SK-N-SH (cell line): ENCODE results near the gene ARID4B. TPM values are rescaled to one million over a fixed set of nuclear protein-coding genes. Genes with fewer than 3 reads are reported as not detected.

Experiments used
- CTCF ChIA-PET: fragments of 300-600, 350-600 bp; formaldehyde crosslinking; extraction: SDS; loops from one replicate; lab custom pipeline; 2021; lab: Yijun Ruan, JAX
- POLR2A ChIA-PET: fragments of 350-600 bp; sonication (Branson Sonifier 250); formaldehyde crosslinking; extraction: SDS; loops from one replicate; lab custom pipeline; 2020; ENCODE audit warnings: antibody characterized with exemption, inconsistent platforms; lab: Yijun Ruan, JAX
- DNase-seq: peaks from one replicate; pipeline ENCODE4 v3.0.0; 2012
- H2AFZ ChIP-seq: fragments of 200-600 bp; sonication (generic); 2 replicates; pipeline ENCODE4 v1.8.1; 2016; ENCODE audit warnings: antibody characterized with exemption, mild to moderate bottlenecking, low read depth
- H3F3A ChIP-seq: fragments of 200-600 bp; sonication (generic); replicated peaks from 2 replicates; pipeline ENCODE3; 2016; ENCODE audit warnings: antibody characterized with exemption, mild to moderate bottlenecking; ENCODE audit not compliant: insufficient read depth
- H3K27ac ChIP-seq, 2 experiments: fragments of 200-500 bp in 1 of 2; fragments of 200-600 bp in 1 of 2; sonication (Bioruptor generic) in 1 of 2; sonication (generic), shearing (Covaris generic) in 1 of 2; 2 replicates each; pipeline versions ENCODE4 v1.5.1 to v1.6.1; 2014 to 2016; ENCODE audit warnings: low read depth in 2 of 2, inconsistent platforms in 1 of 2, low read length in 1 of 2, mild to moderate bottlenecking in 1 of 2, mixed read lengths in 1 of 2
- H3K27me3 ChIP-seq: fragments of 200-600 bp; sonication (generic), shearing (Covaris generic); 2 replicates; pipeline ENCODE4 v1.6.1; 2016; ENCODE audit warnings: mixed run types; ENCODE audit not compliant: insufficient read depth
- H3K36me3 ChIP-seq, 2 experiments: fragments of 200-500 bp in 1 of 2; fragments of 200-600 bp in 1 of 2; sonication (Bioruptor generic) in 1 of 2; sonication (generic) in 1 of 2; replicated peaks in 1 of 2; 2 replicates each; pipeline versions ENCODE3 to v1.5.1; 2014 to 2016; ENCODE audit warnings: low read length in 1 of 2, mild to moderate bottlenecking in 1 of 2; ENCODE audit not compliant: insufficient read depth in 2 of 2, control insufficient read depth in 1 of 2
- H3K4me1 ChIP-seq, 2 experiments: fragments of 200-500 bp in 1 of 2; fragments of 200-600 bp in 1 of 2; sonication (Bioruptor generic) in 1 of 2; sonication (generic), shearing (Covaris generic) in 1 of 2; 2 replicates each; pipeline versions ENCODE4 v1.5.1 to v1.6.1; 2014 to 2016; ENCODE audit warnings: low read depth in 1 of 2, low read length in 1 of 2, mixed run types in 1 of 2; ENCODE audit not compliant: insufficient read depth in 2 of 2, control insufficient read depth in 1 of 2
- H3K4me2 ChIP-seq: fragments of 200-600 bp; sonication (generic), shearing (Covaris generic); 2 replicates; pipeline ENCODE4 v1.6.1; 2017; ENCODE audit warnings: mixed run types
- H3K4me3 ChIP-seq, 2 experiments: fragments of 200-500 bp in 1 of 2; fragments of 200-600 bp in 1 of 2; sonication (Bioruptor generic) in 1 of 2; sonication (generic), shearing (Covaris generic) in 1 of 2; 2 replicates each; pipeline versions ENCODE4 v1.5.1 to v1.8.1; 2014 to 2016; ENCODE audit warnings: low read depth in 2 of 2, inconsistent platforms in 1 of 2, low read length in 1 of 2, mild to moderate bottlenecking in 1 of 2, mixed read lengths in 1 of 2, moderate library complexity in 1 of 2
- H3K79me2 ChIP-seq: fragments of 200-600 bp; sonication (generic); 2 replicates; pipeline ENCODE4 v1.8.1; 2017; ENCODE audit warnings: mild to moderate bottlenecking; ENCODE audit not compliant: insufficient read depth
- H3K9ac ChIP-seq: fragments of 200-600 bp; sonication (generic); 2 replicates; pipeline ENCODE4 v1.6.1; 2017; ENCODE audit warnings: mixed run types
- H3K9me2 ChIP-seq: fragments of 200-600 bp; sonication (generic); 2 replicates; pipeline ENCODE4 v1.6.1; 2017; ENCODE audit warnings: mixed run types
- H3K9me3 ChIP-seq: fragments of 200-600 bp; sonication (generic); 2 replicates; pipeline ENCODE4 v1.6.1; 2017; ENCODE audit warnings: mixed run types, mild to moderate bottlenecking, moderate library complexity
- H4K20me1 ChIP-seq: fragments of 200-600 bp; sonication (generic); 2 replicates; pipeline ENCODE4 v1.6.1; 2017; ENCODE audit warnings: mild to moderate bottlenecking, mixed run types; ENCODE audit not compliant: insufficient read depth
- CHD2 ChIP-seq: fragments of 150-350 bp; IDR thresholded peaks from 2 replicates; pipeline ENCODE4 v1.6.1; 2018; ENCODE audit warnings: low read length; ENCODE audit not compliant: partially characterized antibody
- ELF1 ChIP-seq: IDR thresholded peaks from 2 replicates; pipeline ENCODE4 v1.4.0; 2012
- EZH2phosphoT487 ChIP-seq: fragments of 200-600 bp; sonication (generic); IDR thresholded peaks from 2 replicates; pipeline ENCODE4 v1.6.1; 2017; ENCODE audit warnings: low read depth, mixed run types, mild to moderate bottlenecking, antibody characterized with exemption, moderate library complexity, borderline replicate concordance
- FOXJ3 ChIP-seq: sonication (generic); formaldehyde crosslinking; IDR thresholded peaks from 2 replicates; pipeline ENCODE4 v1.5.1; 2020; ENCODE audit warnings: mild to moderate bottlenecking, missing genetic modification reagents
- FOXM1 ChIP-seq: IDR thresholded peaks from 2 replicates; pipeline ENCODE4 v1.4.0; 2012; ENCODE audit warnings: low read depth, mild to moderate bottlenecking
- GABPA ChIP-seq: IDR thresholded peaks from 2 replicates; pipeline ENCODE4 v1.4.0; 2012; ENCODE audit warnings: low read depth, mild to moderate bottlenecking
- GATA2 ChIP-seq: sonication (generic); formaldehyde crosslinking; IDR thresholded peaks from 2 replicates; pipeline ENCODE4 v1.5.0; 2020; ENCODE audit warnings: mild to moderate bottlenecking, missing genetic modification reagents
- JUND ChIP-seq: IDR thresholded peaks from 2 replicates; pipeline ENCODE4 v1.4.0; 2012
- RAD21 ChIP-seq: IDR thresholded peaks from 2 replicates; pipeline ENCODE4 v1.6.1; 2012; ENCODE audit warnings: mild to moderate bottlenecking, low read length
- RCOR1 ChIP-seq: fragments of 150-350 bp; IDR thresholded peaks from 2 replicates; pipeline ENCODE4 v1.6.1; 2017; ENCODE audit warnings: antibody characterized with exemption, low read length
- RFX5 ChIP-seq: IDR thresholded peaks from 2 replicates; pipeline ENCODE4 v1.6.1; 2012; ENCODE audit warnings: mild to moderate bottlenecking, improper control_type of control experiment, low read length
- SIN3A ChIP-seq: IDR thresholded peaks from 2 replicates; pipeline ENCODE4 v1.6.1; 2012; ENCODE audit warnings: low read depth, mild to moderate bottlenecking, low read length, moderate library complexity, borderline replicate concordance
- SMC3 ChIP-seq: IDR thresholded peaks from 2 replicates; pipeline ENCODE4 v1.6.1; 2012; ENCODE audit warnings: low read depth, low read length, improper control_type of control experiment
- TAF1 ChIP-seq: IDR thresholded peaks from 2 replicates; pipeline ENCODE4 v1.6.1; 2012; ENCODE audit warnings: low read depth, mild to moderate bottlenecking, low read length, moderate library complexity, borderline replicate concordance
- TEAD4 ChIP-seq: IDR thresholded peaks from 2 replicates; pipeline ENCODE4 v1.4.0; 2012; ENCODE audit warnings: mild to moderate bottlenecking, borderline replicate concordance; ENCODE audit not compliant: insufficient read depth
- WGBS: methylation state at CpG from one replicate; pipeline ENCODE4 v1.1.6; 2017; ENCODE audit warnings: low lambda C conversion rate; 5-methylcytosine and 5-hydroxymethylcytosine counted together
- polyA plus RNA-seq, 3 experiments: library from polyadenylated mRNA; depleted of rRNA; stranded (reverse); fragments of >200 nt; gene quantifications; 2 replicates each; pipeline ENCODE4 v1.2.3, GENCODE V29; 2012
- TF ChIP-seq, protein P1 (sequence below): IDR thresholded peaks from 2 replicates; pipeline ENCODE4 v1.4.0; 2012; ENCODE audit warnings: low read depth, borderline replicate concordance
- TF ChIP-seq, protein P2 (sequence below): fragments of 150-350 bp; IDR thresholded peaks from 2 replicates; pipeline ENCODE4 v1.6.1; 2016; ENCODE audit warnings: mild to moderate bottlenecking, low read depth, low read length
- TF ChIP-seq, protein P3 (sequence below): IDR thresholded peaks from 2 replicates; pipeline ENCODE4 v1.6.1; 2012; ENCODE audit warnings: mild to moderate bottlenecking, low read depth, low read length, moderate library complexity
- TF ChIP-seq, protein P4 (sequence below): IDR thresholded peaks from 2 replicates; pipeline ENCODE4 v1.4.0; 2012; ENCODE audit warnings: low read depth

Gene ARID4B
- polyA plus RNA-seq, 1 of the 3 experiments (the other 2 are of a cell fraction) = 4.4 TPM

DNA sequence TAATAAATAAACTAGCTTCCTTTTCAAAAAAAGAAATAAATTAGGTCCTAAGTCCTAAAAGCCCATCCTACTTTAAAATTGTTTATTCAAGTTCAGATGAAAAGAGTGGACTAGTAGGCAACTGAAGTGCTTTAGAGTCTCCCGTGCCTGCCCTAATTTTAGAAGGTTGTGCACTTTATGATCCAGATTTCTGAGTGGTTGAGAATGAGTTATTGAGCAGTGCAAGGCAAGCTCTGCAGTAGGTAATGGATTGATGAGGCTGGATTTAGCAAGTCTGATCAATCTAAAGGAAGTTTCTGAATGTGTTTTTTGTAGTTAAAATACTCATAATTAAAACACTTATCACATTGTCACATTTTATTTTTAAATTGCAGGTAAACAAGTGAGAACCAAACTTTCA is 13.4 kb upstream of the ARID4B start (continued):
- TF ChIP-seq, protein P1, sequence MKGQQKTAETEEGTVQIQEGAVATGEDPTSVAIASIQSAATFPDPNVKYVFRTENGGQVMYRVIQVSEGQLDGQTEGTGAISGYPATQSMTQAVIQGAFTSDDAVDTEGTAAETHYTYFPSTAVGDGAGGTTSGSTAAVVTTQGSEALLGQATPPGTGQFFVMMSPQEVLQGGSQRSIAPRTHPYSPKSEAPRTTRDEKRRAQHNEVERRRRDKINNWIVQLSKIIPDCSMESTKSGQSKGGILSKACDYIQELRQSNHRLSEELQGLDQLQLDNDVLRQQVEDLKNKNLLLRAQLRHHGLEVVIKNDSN = no peak
- TF ChIP-seq EZH2phosphoT487 (no peak), RFX5 (no peak), TEAD4 (no peak), FOXJ3 (CRISPR knock-in tag) (no peak), RCOR1 (no peak)
- TF ChIP-seq, protein P2, sequence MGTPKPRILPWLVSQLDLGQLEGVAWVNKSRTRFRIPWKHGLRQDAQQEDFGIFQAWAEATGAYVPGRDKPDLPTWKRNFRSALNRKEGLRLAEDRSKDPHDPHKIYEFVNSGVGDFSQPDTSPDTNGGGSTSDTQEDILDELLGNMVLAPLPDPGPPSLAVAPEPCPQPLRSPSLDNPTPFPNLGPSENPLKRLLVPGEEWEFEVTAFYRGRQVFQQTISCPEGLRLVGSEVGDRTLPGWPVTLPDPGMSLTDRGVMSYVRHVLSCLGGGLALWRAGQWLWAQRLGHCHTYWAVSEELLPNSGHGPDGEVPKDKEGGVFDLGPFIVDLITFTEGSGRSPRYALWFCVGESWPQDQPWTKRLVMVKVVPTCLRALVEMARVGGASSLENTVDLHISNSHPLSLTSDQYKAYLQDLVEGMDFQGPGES = no peak

DNA sequence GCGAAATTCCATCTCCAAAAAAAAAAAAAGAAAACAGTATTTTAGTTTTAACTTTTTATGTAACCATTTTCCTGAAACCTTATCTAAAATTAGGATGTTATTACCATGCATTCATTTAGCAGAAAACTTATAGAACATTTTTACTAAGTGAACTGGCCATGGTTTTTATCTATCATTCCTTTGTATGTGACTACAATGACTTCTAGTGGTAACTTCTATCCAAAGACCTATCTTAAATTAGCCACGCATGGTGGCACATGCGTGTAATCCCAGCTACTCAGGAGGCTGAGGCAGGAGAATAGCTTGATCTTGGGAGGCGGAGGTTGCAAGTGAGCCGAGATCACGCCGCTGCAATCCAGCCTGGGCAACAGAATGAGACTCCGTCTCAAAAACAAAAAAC is 11.8 kb upstream of the ARID4B start:
- ChIA-PET CTCF (interaction anchor here (0.7 to 1.8 kb wide), 3 partner anchors 9 to 246 kb away, joined by 3 to 4 read pairs (median 4); no protein-coding TSS in a partner anchor), POLR2A (interaction anchor here (1.2 kb wide), 1 partner anchor 11 kb away, joined by 3 read pairs; the partner anchor contains the start of gene GGPS1)
- Histone ChIP-seq H3K9me2 (no peaks in the 10 kb centered on the region), H4K20me1 (no peaks in the 10 kb centered on the region), H3K36me3 (peaks cover 31 to 45% of the 10 kb centered on the region in 2 experiments), H2AFZ (no peak overlapping the region), H3K9me3 (no peaks in the 10 kb centered on the region), H3K4me3 (no peak overlapping the region), H3K4me2 (no peak overlapping the region), H3K27ac (no peak overlapping the region), H3K4me1 (no peaks in the 10 kb centered on the region), H3K27me3 (no peaks in the 10 kb centered on the region), H3K79me2 (peaks cover 32% of the 10 kb centered on the region), H3F3A (no peaks in the 10 kb centered on the region), H3K9ac (no peak overlapping the region)
- TF ChIP-seq SIN3A = no peak
- TF ChIP-seq RAD21 = no peak
- TF ChIP-seq, protein P3, sequence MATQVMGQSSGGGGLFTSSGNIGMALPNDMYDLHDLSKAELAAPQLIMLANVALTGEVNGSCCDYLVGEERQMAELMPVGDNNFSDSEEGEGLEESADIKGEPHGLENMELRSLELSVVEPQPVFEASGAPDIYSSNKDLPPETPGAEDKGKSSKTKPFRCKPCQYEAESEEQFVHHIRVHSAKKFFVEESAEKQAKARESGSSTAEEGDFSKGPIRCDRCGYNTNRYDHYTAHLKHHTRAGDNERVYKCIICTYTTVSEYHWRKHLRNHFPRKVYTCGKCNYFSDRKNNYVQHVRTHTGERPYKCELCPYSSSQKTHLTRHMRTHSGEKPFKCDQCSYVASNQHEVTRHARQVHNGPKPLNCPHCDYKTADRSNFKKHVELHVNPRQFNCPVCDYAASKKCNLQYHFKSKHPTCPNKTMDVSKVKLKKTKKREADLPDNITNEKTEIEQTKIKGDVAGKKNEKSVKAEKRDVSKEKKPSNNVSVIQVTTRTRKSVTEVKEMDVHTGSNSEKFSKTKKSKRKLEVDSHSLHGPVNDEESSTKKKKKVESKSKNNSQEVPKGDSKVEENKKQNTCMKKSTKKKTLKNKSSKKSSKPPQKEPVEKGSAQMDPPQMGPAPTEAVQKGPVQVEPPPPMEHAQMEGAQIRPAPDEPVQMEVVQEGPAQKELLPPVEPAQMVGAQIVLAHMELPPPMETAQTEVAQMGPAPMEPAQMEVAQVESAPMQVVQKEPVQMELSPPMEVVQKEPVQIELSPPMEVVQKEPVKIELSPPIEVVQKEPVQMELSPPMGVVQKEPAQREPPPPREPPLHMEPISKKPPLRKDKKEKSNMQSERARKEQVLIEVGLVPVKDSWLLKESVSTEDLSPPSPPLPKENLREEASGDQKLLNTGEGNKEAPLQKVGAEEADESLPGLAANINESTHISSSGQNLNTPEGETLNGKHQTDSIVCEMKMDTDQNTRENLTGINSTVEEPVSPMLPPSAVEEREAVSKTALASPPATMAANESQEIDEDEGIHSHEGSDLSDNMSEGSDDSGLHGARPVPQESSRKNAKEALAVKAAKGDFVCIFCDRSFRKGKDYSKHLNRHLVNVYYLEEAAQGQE = no peak
- TF ChIP-seq, protein P1 = no peak
- TF ChIP-seq GATA2 (CRISPR knock-in tag) = no peak
- TF ChIP-seq RCOR1 = no peak
- no peak for TF ChIP-seq ELF1
- no peak for TF ChIP-seq CHD2
- no peak for TF ChIP-seq GABPA
- TF ChIP-seq, protein P4, sequence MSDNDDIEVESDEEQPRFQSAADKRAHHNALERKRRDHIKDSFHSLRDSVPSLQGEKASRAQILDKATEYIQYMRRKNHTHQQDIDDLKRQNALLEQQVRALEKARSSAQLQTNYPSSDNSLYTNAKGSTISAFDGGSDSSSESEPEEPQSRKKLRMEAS = no peak
- TF ChIP-seq JUND = no peak
- no peak for TF ChIP-seq TAF1
- no peak for TF ChIP-seq SMC3
- TF ChIP-seq FOXM1 = no peak
- WGBS = 85% methylated on average over 8 of the region's 8 CpGs
- no peak for DNase-seq
